Erythroblast (primary cell): ENCODE results near the gene CLPX.
"Not testable (repeated sequence)": the region's sequence is repeated elsewhere in the genome, so short reads cannot be mapped to it uniquely, and the experiment has no call there.

ENCODE experiments used
- DNase-seq, 2 experiments: peaks; one replicate each; lab custom pipeline; 2025; lab: John Stamatoyannopoulos, UW
- GATA1 ChIP-seq: IDR thresholded peaks from 2 replicates; pipeline ENCODE4 v1.6.1; 2011; ENCODE audit warnings: low read depth, mild to moderate bottlenecking, control low read depth, low read length, moderate library complexity
- POLR2A ChIP-seq: IDR thresholded peaks from 2 replicates; pipeline ENCODE4 v1.6.1; 2011; ENCODE audit warnings: mild to moderate bottlenecking, low read length

The CLPX gene

DNA sequence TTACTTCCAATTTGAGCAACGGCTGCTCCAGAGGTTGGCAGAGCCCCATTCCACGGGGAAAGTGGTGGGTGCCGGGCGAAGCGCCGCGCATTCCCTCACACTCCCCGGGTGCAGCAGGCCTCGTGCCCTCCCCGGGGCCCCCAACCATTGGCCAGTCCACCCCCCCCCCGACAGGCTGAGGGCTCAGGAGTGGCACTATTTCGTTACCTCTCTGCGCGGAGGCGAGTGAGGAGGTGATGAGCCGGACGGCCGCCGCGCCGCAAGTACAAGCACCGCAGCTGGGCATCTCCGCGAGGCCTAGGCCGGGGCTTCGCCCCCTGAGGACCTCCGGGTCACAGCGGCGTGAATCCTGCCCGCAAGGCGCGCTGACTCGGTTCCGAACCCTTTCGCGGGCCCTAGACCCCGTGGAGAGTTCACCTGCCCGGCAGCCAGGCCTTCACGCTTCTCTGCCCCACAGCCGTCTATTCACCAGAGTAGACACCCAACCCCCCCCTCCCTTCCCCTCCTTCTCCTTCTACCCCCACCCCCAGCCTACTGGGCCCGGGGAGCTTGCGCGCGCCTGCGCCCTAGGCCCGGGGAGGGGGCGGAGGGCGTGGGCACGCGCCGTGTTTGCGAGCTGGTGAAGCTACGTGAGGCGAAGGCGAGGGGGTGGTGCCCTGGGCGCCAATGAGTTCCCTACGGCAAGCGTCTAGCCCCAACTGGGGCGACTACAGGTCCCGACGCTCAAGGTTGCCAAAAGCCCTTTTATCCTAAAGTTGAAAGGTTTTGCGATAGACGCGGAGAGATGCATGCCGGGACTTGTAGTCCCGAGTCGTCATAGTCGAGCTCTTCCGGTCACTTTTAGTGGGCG lies at the start of gene CLPX:
TSS of gene CLPX (minus strand) at position 475 of the 850 bp plus-strand sequence. CDS start at position 286, 189 bp downstream.
- TF ChIP-seq POLR2A: peak; percentile 64
- TF ChIP-seq GATA1: no peak
- peak; percentile 96 to 97 for DNase-seq

DNA sequence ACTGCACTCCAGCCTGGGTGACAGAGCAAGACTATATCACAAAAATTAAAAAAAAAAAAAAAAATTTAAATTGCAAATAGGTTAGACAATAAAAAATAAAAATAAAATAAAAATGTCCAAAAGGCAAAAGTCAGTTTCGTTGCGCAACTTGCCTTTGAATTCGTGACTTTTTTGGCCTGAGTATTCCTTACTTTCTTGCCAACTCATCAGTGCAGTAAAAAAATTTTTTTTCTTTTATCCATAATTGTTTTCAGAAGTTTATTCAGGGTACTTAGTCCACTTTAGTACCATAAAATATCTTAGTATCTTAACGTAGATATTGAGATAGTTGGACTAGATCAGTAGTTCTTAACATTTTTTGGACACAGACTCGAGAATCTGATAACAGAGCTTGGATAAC lies 48.6 kb upstream of the CLPX start:
- no peak for DNase-seq
- TF ChIP-seq POLR2A (no peak), GATA1 (no peak)

DNA sequence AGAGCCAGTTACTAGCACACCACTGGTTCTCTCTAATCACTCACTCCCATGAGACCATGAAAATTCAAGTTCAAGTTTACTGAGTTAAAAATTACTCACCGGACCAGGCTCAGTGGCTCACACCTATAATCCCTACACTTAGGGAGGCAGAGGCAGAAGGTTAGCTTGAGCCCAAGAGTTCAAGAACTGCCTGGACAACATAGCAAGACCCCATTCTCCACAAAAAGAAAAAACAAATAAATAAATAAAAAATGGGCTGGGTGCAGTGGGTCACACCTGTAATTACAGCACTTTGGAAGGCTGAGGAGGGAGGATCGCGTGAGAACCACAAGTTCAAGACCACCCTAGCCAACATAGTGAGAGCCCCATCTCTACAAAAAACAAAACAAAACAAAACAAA lies 47.4 kb upstream of the CLPX start:
- no peak for TF ChIP-seq GATA1
- no peak for TF ChIP-seq POLR2A
- no peak for DNase-seq

DNA sequence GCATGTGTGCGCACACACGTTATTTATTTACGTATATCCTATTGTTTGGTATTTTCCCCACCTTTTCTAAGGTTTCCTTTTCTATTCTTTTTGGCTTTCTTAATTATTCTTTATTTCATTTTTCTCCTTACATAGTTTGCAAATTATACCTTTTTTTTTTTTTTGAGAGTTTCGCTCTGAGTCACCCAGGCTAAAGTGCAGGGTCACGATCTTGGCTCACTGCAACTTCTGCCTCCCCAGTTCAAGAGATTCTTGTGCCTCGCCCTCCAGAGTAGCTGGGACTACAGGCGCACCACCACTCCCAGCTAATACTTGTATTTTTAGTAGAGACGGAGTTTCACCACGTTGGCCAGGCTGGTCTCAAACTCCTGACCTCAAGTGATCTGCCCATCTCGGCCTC lies 46.2 kb upstream of the CLPX start:
- DNase-seq: peak in 1 of 2 experiments; percentile 36
- TF ChIP-seq POLR2A: no peak
- no peak for TF ChIP-seq GATA1

DNA sequence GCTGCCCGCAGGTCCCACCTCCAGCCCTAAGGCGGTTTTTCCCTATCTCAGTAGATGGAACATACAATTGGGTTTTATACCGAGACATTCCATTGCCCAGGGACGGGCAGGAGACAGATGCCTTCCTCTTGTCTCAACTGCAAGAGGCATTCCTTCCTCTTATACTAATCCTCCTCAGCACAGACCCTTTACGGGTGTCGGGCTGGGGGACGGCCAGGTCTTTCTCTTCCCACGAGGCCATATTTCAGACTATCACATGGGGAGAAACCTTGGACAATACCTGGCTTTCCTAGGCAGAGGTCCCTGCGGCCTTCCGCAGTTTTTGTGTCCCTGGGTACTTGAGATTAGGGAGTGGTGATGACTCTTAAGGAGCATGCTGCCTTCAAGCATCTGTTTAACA lies 41.8 kb upstream of the CLPX start:
- DNase-seq: not testable (repeated sequence)

DNA sequence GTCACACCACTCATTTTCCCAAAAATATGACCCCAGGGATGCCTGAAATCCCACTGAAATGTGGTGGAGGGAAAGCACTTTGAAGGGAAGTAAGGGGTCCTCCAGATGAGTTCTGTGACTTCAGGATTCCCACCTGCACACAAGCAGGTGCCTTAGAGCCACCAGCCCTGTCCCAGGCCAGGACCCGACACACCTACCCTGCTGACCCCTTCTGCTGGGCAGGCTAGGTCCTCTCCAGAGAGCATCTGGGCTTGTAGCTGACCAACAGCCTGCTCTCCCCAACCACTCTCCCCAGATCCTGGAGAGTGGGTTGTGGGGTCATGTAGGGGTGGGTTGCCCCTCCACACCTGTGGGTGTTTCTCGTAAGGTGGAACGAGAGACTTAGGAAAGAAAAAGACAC lies 41.1 kb upstream of the CLPX start:
- DNase-seq: no peak
- no peak for TF ChIP-seq GATA1
- TF ChIP-seq POLR2A: no peak

DNA sequence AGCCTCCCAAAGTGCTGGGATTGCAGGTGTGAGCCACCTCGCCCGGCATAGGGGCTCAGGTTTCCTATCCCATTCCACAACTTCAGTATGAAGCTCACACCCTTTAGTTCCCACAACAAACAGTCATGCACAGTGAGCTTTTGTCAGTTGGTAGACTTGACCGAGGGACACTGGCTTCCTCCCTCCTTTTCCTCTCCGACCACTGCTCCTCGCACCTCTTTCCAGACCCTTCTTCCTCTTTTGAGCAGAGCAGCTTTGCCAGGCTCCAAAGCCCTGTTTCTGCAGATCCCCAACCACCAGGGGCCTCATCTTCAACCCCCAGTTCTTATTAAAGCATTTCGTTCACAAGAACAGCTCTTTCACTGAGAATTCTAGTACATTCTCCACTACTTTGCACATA lies 38.9 kb upstream of the CLPX start:
- TF ChIP-seq POLR2A: no peak
- TF ChIP-seq GATA1: no peak
- no peak for DNase-seq

DNA sequence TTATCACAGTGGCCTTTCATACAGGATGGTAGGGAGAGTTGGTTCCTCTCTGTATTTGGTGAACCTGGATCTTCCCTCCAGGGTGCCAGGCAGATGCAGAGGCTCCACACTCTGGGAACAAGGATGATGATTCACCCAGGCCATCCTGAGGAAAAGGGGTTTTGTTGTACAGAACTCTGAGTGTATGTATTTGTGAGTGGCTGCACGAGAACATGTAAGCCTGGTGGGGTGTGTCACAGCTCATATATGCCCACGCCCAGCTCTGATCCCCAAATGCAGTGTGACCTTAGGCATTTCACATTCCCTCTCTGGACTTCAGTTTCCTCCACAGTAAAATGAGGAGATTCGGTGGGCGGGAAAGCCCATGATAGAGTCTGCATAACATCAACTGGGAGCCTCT lies 37.7 kb upstream of the CLPX start:
- no peak for DNase-seq
- TF ChIP-seq GATA1: no peak
- no peak for TF ChIP-seq POLR2A

DNA sequence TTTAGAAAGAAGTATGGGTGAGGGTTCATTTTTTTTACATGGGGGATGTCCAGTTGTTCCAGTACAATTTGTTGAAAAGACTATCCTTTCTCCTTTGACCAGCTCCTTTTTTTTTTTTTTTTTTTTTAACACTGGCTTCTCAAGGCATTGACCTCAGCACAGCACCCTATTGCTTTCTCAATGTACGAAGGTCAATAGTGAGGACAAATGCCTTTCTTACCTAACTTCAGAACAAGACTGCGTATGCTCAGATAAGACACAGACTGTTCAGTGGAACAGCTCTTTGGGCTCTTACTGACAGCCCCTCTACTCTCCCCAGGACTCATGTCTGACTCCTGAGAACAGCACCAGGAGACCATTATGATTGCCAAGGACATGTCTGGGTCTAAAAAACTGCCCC lies 36.6 kb upstream of the CLPX start:
- DNase-seq: no peak
- TF ChIP-seq POLR2A: no peak
- TF ChIP-seq GATA1: no peak

DNA sequence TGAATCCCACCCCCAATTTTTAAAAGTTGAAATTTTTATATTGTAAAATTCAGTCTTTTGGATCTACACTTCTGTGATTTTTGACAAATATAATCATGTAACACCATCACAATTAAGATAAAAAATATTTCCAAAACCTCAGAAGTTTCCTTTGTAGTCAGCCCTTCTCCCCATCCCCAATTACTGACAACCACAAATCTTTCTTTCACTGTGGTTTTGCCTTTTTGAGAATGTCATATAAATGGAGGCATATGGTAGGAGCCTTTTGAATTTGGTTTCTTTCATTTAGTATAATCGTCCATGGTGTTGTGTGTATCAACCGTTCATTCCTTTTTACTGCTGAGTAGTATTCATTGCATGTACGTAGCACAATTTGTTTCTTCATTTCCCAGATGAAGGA lies 34.0 kb upstream of the CLPX start:
- DNase-seq: no peak
- no peak for TF ChIP-seq POLR2A
- no peak for TF ChIP-seq GATA1

DNA sequence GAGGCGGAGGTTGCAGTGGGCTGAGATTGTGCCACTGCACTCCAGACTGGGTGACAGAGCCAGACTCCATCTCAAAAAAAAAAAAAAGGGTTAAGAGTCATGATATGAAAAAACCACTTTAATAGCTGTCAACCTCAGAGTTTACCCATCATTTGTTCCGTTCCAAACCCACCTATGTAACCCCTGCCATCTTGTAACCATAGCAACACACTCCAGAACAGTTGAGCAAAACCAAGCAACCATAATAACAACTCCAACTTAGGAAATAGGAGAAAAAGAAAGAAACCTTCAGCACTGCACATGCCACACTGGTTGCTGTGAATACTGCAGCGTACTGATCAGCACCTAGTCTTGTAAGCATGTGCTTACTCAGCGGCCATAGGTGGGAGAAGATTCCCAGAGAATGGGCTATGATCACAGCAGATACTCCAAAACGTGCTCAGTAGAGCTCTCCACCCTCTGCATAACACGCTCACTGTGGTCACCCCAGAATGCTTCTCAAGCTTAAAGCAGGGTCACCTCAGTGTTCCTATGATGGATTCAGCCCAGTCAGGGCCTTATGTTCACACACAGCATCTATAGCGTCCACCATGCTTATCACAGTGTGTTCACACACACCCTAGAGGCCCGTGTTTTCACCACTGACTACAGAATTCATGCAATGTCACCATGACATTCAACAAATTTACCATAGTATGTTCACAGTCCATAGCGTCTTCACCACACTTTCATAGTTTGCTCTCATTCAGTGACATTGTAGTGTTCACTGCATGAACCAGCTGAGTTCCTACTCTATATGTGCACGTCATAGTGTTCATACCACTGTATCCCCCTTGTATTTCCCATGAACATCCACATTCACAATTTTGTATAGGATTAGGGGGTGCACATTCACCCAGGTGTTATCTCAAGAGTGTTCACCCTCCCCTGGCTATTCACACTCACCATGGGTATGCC lies 32.7 kb upstream of the CLPX start:
- TF ChIP-seq POLR2A: no peak
- TF ChIP-seq GATA1: no peak
- peak; percentile 83 for DNase-seq

DNA sequence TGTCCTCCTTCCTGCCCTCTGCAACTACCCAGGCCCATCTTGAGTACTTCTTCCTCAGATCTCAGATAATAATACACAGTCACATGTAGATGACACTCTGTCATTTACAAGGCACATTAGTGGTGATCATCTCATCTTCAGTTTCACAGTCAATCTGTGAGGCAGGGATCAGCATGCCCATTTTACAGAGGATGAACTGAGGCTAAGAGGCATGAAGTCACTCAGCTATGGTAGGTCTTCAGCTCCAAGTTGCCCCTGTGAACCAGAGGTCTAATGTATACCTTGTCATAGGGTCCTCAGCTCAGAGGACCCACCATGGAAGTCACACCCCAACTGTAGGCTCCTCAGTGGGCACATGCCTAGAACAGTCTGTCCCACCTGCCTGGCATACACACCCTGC lies 30.4 kb upstream of the CLPX start:
- no peak for DNase-seq
- TF ChIP-seq GATA1: no peak
- no peak for TF ChIP-seq POLR2A

DNA sequence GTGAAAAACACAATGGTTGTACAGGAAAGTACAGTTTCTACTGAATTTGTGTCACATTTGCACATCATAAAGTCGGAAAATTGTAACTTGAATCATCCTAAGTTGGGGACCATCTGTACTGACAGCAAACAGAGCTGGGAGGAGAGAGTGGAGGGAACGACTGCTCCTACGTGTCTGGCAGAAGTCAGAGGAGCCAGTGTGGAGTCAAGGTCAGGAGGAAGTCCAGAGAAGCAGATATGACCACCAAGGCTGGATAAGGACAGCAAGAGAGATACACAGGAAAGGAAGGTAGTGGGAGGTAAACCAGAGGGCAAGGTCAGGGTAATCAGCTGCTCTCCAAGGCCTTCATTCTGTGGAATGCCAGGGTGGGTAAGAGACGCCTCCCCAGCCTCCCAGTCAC lies 28.9 kb upstream of the CLPX start:
- no peak for TF ChIP-seq GATA1
- no peak for TF ChIP-seq POLR2A
- no peak for DNase-seq

DNA sequence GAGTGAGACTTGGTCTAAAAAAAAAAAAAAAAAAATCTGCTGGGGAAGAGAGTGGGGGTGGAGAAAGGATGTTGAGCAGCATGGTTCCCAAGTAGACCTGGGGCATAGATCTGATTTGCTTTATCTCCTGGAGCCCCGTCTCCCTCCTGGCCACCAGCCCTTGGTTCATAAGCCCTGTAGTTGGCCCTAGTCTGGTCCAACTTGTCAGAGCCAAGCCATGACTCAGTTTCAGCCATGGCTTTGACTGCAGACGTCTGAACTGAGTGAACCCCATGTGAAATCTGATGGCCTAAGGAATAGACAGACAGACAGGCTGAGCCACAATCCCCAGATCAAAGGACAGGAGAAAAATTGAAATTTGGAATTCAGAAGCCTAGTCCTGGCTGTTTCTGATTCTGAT lies 28.1 kb upstream of the CLPX start:
- TF ChIP-seq POLR2A (no peak), GATA1 (no peak)
- DNase-seq: no peak
